ENCODE data around the gene BAD.
A peak's percentile ranks its signal among the peaks of the same experiment; 100 is the strongest.

The BAD gene

GRCh38 chr11:64241491-64242374 is 42.7 kb downstream of the BAD start:
- DNase-seq = peak; percentile 59

- DNase-seq = no peak
Measured at GRCh38 chr11:64241241-64241490, 43.3 kb downstream of the BAD start.

- DNase-seq = peak; percentile 44
Measured at GRCh38 chr11:64240435-64241240, 43.8 kb downstream of the BAD start, which contains the start of gene FKBP2. Gene FKBP2 (plus strand): TSS chr11:64241095. CDS start chr11:64242388, 1,293 bp downstream.

GRCh38 chr11:64239662-64240434 is 44.6 kb downstream of the BAD start:
- DNase-seq = peak; percentile 22

- no peak for DNase-seq
Measured at GRCh38 chr11:64238999-64239398, 45.5 kb downstream of the BAD start.

GRCh38 chr11:64238076-64238475 is 46.4 kb downstream of the BAD start:
- DNase-seq = no peak

DNA sequence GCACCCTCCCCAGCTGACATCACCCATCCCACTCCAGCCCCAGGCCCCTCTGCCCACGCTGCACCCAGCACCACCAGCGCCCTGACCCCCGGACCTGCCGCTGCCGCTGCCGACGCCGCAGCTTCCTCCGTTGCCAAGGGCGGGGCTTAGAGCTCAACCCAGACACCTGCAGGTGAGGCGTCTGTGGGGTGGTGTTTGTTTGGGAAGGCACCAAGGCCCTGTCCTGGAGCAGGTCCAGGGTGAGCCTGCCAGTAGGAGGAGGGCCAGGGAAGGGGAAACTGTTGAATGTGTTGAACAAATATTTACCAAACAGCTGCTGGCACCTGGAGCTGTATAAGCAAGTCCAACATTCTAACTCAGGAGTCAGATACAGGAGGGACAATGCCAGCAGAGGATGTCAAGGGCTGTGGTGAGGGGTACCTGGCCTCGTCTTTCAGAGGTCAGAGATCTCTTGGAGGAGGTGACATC is 46.9 kb downstream of the BAD start:
- DNase-seq = no peak

GRCh38 chr11:64235437-64236161 is 48.9 kb downstream of the BAD start:
- no peak for DNase-seq

DNA sequence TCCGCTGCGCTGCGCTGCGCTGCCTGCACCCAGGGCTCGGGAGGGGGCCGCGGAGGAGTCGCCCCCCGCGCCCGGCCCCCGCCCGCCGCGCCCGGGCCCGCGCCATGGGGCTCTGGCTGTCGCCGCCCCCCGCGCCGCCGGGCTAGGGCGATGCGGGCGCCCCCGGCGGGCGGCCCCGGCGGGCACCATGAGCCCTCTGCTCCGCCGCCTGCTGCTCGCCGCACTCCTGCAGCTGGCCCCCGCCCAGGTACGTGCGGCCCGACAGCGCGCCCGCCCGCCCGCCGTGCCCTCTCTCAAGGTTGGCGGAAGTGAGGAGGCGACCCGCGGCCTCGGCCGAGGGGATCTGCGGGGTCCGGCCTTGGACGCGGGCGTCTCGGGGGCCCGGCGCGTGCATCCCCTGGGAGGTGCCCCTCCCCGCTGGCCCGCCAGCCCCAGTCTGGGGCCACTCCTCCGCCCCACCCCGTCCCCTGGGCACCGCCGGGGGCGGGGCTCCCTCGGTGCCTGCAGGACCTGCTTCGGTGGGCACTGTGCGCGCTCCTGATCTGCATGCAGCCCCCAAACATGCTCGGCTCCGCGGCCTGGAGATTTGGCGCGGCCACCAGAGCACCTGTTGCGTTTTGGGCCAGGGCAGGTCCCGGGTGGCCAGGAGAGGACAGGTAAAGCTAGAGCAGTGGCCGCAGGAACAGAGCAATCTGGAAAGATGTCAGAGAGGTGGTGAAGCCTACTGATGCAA is 49.7 kb downstream of the BAD start:
- DNase-seq = no peak

DNA sequence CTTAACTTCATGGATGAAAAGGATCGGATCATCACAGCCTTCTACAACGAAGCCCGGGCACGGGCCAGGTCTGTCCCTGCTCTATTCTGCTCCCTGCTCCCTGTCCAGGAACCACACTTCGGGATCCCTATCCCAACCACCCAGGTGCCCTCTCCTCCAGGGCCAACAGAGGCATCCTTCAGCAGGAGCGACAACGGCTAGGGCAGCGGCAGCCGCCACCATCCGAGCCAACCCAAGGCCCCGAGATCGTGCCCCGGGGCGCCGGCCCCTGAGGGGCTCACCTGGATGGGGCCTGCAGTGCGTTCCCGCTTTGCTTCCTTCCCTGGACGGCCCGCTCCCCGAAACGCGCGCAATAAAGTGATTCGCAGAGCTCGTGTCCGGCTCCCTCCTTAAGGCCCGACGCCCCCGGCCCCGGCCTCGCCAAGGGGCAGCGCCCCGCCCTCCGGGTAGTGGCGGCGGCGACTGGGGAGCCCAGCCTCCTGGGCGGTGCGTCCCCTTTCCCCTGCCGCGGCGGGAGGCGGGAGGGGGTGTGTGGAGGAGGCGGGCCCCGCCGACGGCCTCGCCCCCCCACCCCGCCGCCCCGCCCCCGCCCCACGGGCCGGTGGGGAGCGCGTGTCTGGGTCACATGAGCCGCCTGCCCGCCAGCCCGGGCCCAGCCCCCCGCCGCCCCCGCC is 50.4 kb downstream of the BAD start, which contains the start of gene VEGFB:
VEGFB (plus strand) TSS at position 672 of the 674 bp plus-strand sequence. CDS start 250 bp downstream, outside the sequence.
- DNase-seq = no peak

DNA sequence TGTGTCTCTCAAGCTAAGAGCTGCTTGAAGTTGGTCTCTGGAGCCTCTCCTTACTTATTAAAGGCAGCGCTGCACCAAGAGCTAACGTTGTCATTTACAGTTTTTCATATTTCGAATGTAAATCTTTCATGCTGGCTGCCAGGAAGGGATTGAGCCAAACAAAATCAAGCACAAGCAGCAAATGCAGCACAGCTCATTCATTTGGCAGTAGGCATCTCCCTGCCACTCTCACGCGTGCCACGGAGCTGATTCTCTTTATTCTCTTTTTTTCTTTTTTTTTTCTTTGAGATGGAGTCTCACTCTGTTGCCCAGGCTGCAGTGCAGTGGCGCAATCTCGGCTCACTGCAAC is 51.5 kb downstream of the BAD start:
- DNase-seq = no peak

GRCh38 chr11:64232182-64232966 is 52.1 kb downstream of the BAD start:
- no peak for DNase-seq

- DNase-seq = no peak
Measured at GRCh38 chr11:64231546-64231945, 52.9 kb downstream of the BAD start.

- no peak for DNase-seq
Measured at GRCh38 chr11:64230985-64231365, 53.5 kb downstream of the BAD start.

GRCh38 chr11:64230171-64230984 is 54.1 kb downstream of the BAD start, which contains the start of gene DNAJC4:
Gene DNAJC4 (plus strand): TSS chr11:64230548. CDS start chr11:64230855, 307 bp downstream.
- no peak for DNase-seq

GRCh38 chr11:64229744-64230170 is 54.7 kb downstream of the BAD start:
- DNase-seq = no peak

DNA sequence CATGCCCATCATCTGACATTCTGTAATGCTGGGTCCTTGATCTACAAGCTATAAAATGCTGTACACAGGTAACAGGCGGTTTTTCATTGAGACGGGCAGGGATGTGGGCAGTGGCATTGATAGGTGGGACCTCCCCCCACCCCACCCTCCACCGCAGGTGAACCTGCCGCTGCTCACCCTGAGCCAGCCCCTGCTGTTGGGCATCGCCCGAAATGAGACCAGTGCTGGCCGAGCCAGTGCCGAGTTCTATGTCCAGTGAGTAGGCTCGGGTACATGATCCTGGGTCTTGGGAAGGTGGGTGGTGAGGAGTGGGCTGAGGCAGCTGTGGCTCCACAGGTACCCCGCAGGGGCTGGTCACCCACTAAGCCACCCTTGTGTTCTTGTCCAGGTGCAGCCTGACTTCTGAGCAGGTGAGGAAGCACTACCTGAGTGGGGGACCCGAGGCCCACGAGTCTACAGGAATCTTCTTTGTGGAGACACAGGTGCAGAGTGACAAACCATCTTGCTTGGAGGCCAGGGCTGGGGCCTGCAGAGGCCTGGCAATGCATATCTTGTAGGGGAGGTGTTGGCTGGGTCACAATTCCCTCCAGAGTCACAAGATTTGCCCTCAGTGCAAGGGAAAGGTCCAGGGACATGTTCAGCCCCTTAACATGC is 55.2 kb downstream of the BAD start:
- no peak for DNase-seq

GRCh38 chr11:64227405-64227956 is 57.0 kb downstream of the BAD start:
- no peak for DNase-seq

Data from SIG-M5 (cell line).